Umbilical cord (tissue), 2 donors: ENCODE results near the gene RAB40B. TPM values are rescaled to one million over a fixed set of nuclear protein-coding genes. Genes with fewer than 3 reads are reported as not detected.

Source experiments
- DNase-seq: peaks from one replicate; pipeline ENCODE4 v3.0.0-alpha.2; 2015; ENCODE audit warnings: low spot score
- total RNA-seq: library from RNA; depleted of rRNA; stranded (reverse); fragments of >200 nt; gene quantifications from one replicate; pipeline ENCODE4 v1.2.3, GENCODE V29; 2014; ENCODE audit warnings: low replicate concordance; ENCODE audit not compliant: insufficient read depth

RAB40B gene
- total RNA-seq, 1 donor from 2014 or later = 14.4 TPM

GRCh38 chr17:82692268-82692667 is 6.2 kb downstream of the RAB40B start:
- no peak for DNase-seq

DNA sequence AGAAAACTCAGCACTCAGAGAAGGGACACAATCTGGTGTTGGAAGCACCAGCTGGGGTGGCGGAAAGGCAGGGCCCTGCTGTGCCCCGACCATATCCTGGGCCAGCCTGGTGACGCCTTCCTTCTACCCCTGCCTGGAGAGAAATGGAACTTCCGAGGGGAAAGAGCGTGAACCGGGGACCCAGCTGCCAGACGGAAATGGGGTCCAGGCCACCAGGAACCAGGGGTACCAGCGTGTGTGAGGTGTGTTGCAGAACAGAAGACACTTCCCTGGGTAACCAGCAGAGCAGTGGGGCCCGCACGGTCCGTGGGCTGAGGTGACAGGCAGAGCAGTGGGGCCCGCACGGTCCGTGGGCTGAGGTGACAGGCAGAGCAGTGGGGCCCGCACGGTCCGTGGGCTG is 6.8 kb downstream of the RAB40B start:
- DNase-seq = no peak

- no peak for DNase-seq
Observed at GRCh38 chr17:82690786-82691489, 7.6 kb downstream of the RAB40B start.

DNA sequence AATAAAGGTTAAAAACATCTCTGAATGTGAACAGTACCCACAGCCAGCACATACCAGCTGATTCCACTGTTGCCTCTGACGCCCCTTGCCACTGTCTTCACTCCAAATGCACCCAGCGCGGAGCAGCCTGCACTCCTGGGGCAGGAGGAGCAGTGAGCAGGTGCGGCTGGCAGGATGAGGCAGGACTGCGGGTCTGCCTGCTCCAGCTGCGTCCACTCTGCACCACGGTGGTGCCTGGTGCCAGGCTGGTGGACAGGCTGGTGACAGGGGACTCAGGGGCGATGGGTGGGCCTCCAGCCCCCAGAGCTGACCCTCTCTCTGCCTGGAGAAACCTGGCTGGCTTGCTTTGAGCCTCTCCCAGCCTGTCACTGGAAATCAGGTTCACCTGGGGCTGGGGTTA is 9.4 kb downstream of the RAB40B start:
- DNase-seq = no peak

DNA sequence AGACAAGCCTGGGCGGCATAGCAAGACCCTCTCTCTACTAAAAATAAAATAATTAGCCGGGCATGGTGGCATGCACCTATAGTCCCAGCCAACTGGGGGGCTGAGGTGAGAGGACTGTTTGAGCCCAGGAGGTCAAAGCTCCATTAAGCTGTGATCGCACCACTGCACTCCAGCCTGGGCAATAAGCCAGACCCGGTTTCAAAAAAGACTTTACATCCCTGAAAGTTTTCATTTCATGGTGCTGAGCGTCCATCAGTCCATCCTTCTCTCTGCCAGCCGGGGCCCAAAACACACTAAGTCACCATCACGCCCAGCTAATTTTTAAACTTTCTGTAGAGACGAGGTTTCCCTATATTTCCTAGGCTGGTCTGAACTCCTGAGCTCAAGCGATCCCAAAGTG is 10.6 kb downstream of the RAB40B start:
- DNase-seq = no peak

- DNase-seq = no peak
Observed at GRCh38 chr17:82687375-82687861, 11.1 kb downstream of the RAB40B start.

DNA sequence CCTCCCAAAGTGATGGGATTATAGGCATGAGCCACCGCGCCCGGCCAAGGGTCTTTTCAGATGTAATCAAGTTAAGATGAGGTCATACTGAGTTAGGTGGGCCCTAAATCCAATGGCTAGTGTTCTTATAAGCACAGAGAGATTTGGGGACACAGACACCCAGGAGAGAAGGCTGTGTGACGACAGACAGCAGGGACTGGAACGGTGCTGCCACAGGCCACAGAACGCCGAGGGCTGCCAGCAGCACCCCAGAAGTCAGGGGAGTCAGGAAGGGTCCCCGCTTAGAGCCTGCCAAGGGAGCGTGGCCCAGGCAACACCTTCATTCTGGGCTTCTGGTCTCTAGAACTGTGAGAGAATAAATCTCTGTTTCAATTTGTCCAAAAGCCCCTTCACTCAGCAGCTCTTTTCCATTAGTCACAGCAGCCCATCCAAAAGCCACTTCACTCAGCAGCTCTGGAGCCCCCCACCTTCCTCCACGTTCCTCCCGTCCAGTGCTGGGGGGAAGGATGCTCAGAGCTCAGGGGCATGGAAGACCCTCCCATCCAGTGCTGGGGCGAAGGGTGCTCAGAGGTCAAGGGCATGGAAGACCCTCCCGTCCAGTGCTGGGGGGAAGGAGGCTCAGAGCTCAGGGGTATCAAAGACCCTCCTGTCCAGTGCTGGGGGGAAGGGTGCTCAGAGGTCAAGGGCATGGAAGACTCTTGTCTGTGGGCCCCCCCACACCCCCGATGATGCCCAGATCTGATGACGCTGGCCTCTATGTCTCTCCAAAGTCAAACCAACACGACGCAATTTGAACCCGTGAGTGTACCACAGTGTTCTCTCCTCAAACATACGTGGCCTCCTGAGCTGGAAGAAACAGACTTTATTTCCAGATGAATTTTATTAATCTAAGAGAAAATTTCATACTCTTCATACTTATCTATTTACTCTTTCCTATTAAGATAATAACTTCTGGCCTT is 11.9 kb downstream of the RAB40B start:
- no peak for DNase-seq

GRCh38 chr17:82685291-82685690 is 13.2 kb downstream of the RAB40B start:
- no peak for DNase-seq

DNA sequence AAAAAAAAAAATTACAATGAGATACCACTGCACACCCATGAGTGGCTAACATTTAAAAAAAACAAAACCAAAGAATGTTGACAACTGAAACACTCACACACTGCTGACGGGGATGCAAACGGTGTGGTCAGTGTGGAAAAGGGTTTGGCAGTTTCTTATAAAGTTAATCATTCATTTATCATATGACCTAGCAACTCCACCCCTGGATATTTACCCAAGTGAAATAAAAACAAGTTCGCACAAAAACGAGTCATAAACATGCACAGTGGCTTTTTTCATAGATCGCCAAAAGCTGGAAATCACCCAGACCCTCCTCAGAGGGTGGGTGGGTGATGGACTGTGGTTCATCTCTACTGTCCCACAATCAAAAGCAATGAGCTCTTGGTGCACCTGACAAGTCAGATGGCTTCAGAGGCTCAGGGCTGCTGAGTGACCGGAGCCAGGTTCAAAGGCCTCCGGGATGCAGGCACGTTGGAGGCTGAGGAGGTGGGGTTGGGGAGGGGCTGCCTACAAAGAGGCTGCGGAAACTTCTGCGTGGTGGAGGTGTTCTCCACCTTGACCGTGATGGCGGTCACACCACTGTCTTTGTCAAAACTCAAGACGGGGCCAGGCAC is 14.2 kb downstream of the RAB40B start:
- DNase-seq = no peak

DNA sequence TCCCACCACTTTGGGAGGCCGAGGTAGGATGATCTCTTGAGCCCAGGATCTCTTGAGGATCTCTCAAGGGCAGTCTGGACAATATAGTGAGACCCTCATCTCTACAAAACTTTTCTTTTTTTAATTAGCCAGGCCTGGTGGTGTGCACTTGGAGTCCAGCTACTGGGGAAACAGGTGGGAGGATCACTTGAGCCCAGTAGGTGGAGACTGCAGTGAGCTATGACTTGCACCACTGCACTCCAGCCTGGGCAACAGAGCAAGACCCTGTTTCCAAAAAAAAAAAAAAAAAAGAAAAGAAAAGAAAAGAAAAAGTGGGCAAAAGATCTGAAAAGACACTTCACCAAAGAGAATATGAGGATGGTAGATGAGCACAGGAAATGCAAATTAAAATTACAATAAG is 15.0 kb downstream of the RAB40B start:
- no peak for DNase-seq

DNA sequence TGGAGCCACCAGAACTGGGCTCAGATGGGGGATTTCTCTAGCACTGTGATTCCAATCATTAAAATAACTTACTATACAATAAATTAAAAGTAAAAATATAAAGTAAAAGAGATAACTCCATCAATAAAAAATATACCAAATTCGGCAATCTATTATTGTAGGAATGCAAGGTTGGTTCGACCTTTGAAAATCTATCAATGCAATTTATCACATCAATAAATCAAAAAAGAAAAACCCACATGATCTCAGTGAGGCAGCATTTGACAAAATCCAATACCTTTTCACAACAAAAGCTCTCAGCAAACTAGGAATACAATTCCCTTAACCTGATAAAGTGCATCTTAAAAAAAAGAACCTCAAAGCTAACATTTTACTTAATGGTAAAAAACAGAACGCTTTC is 17.0 kb downstream of the RAB40B start:
- no peak for DNase-seq

DNA sequence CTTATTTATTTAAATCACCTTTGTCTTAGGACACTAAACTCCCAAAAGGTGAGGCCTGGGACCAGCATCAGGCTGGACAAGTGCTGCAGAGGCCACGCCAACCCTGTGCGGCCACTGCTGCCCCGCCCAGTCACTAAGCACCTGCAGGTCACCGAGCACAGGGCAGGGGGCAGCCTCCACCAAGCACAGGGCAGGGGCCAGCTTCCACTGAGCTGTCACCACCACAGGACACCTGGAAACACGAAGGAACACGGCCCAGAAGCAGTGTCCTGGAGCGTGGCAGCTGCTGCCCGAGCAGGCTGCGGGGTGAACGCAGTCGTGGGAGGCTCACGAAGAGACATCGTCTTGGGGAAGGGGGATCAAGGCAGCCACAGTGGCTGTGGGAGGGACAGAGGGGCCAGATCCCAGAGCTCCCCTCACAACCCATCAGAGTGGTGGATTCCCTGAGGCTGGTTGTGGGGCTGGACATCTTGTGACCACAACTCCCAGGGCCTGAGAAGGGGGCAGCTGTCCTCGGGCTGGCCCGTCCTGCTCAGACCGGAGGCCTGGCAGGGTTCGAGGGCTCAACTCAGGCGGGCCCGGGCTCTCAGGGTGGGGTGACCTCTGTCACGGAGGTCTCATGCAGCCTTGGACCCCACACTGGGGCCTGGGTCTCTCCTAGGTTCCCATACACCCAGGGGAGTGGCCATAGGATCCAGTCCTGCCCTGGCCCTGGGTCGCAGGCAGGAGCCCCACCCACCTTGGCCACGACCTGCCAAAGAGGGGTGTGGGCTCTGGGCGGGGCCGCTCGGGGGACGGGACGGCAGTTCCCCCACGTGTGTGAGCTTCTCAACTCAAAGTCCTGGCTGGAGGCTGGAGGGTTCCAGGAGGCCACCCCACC is 18.7 kb downstream of the RAB40B start:
- no peak for DNase-seq

- DNase-seq = no peak
Observed at GRCh38 chr17:82678265-82678891, 20.1 kb downstream of the RAB40B start.

- no peak for DNase-seq
Observed at GRCh38 chr17:82677353-82677925, 21.1 kb downstream of the RAB40B start.

DNA sequence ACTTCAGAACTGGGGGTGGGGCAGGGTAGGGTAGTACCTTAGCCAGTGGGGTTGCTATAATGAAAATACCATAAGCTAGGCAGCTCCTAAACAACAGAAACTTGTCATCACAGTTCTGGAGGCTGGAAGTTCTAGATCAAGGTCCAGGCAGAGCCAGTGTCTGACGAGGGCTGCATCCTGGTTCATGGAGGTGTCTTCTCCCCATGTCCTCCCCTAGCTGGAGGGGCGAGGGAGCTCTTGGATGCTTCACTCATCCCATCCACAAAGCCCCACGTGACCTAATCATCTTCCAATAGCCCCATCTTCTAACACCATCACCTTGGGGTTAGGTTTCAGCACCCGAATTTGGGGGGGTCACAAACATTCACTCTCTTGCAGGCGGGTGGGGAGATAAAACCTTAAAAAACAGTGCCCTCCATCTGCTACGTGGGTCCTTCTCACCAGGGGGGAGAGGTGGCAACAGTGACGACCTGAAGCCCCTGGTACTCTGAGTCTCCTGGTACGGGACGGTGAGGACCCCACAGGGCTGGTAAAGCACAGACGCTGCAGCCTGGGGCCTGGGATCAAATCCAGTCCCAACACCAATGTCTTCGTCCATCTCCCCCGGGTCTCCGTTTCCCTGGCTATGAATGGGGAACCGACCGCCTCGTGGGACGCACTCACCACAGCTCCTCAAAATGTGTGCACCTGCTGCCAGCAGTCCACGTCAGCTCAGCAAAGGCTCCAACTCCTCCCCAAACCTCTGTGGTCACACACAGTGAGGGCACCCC is 22.8 kb downstream of the RAB40B start:
- DNase-seq = no peak

DNA sequence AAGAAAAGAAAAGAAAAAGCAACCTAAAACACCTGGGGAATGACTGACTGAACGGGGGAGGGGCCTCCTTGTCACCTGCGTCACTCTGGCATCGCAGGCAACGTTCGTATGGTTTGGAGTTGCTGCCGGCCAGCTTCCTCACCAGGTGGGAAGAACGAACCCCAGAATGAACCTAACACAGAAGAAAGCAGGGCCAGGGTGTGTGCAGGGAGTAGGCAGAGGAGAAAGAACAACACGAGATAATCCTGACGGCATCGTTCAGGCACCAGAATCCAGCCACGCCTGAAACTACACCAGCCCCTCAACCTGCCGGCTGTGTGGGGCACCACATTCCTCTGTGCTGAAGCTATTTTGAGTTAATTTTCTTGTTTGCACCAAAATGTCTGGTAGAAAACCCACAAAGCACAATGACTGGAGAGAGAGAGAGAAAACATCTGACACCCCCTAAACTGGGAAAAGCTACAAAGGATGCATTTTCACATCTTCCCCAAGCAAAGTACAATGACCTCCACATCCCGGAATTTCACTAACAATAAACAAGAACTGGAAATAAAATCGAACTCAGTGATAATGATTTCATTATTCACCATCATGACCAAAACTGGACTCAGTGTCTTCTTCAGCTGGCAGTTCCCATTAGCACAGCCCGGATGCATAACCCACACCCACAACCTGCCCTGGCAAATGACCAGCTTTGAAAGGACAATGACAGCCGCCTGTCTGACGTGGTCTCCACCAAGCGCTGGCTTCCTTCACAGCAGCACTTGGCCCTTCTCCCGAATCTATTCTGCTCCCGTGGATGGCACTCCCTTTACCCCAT is 23.6 kb downstream of the RAB40B start:
- DNase-seq = no peak

DNA sequence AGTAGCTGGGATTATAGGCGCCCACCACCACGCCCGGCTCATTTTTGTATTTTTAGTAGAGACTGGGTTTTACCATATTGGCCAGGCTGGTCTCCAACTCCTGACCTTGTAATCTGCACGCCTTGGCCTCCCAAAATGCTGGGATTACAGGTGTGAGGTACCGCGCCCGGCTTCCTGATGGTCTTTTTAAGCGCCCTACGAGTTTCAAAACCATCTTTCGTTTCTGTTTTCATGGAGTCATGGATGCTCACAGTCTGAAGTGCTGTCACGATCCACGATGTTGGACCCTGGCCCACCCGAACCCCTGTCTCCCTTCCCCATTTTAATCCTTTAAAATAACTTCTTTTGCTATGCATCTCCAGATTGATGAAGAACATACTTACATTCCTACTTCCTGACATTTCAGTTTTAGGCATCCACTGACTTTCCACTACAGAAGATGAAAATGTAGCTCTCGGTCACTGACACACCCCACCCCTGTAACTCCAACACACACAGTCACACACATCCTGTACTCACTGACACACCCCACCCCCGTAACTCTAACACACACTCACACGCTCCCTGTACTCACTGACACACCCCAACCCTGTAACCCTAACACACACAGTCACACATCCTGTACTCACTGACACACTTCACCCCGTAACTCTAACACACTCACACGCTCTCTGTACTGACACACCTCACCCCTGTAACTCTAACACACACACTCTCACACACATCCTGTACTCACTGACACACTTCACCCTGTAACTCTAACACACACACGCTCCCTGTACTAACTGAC is 27.6 kb downstream of the RAB40B start:
- no peak for DNase-seq

- peak; percentile 72 for DNase-seq
Observed at GRCh38 chr17:82668631-82669099, 29.8 kb downstream of the RAB40B start.
